NCI-H146 (cell line): ENCODE data around the gene ZNF155.

Experiments used
- DNase-seq: peaks from one replicate; lab custom pipeline; 2025; lab: John Stamatoyannopoulos, UW

The ZNF155 gene

GRCh38 chr19:44003461-44004009, 19.5 kb downstream of the ZNF155 start:
- peak; percentile 19 for DNase-seq

GRCh38 chr19:44005973-44006372, 22.0 kb downstream of the ZNF155 start:
- no peak for DNase-seq

GRCh38 chr19:44007473-44007872, 23.5 kb downstream of the ZNF155 start:
- no peak for DNase-seq

- DNase-seq: no peak
These were observed 26.5 kb downstream of the ZNF155 start for GRCh38 chr19:44010468-44010867.

GRCh38 chr19:44019498-44019897, 35.5 kb downstream of the ZNF155 start:
- DNase-seq: no peak

GRCh38 chr19:44021221-44021620, 37.2 kb downstream of the ZNF155 start:
- DNase-seq: no peak

- no peak for DNase-seq
These were observed 40.9 kb downstream of the ZNF155 start for GRCh38 chr19:44024900-44025216.

GRCh38 chr19:44025217-44025936, 41.4 kb downstream of the ZNF155 start, which contains the start of gene ZNF222:
Gene ZNF222 (plus strand): TSS chr19:44025379. CDS start chr19:44025437, 58 bp downstream.
- peak; percentile 80 for DNase-seq

GRCh38 chr19:44026622-44027021, 42.6 kb downstream of the ZNF155 start:
- no peak for DNase-seq

- no peak for DNase-seq
These were observed 48.1 kb downstream of the ZNF155 start for GRCh38 chr19:44032001-44032610.

GRCh38 chr19:44042147-44042546, 58.2 kb downstream of the ZNF155 start:
- DNase-seq: no peak
